Dermis blood vessel endothelial cell (primary cell): Measurements from ENCODE around the gene MBD6. TPM values are rescaled to one million over a fixed set of nuclear protein-coding genes. Genes with fewer than 3 reads are reported as not detected.
"Not testable (repeated sequence)": the region's sequence is repeated elsewhere in the genome, so short reads cannot be mapped to it uniquely, and the experiment has no call there.

Source experiments
- DNase-seq: peaks from one replicate; pipeline ENCODE4 v3.0.0; 2010
- total RNA-seq: library from RNA; depleted of rRNA; stranded (reverse); fragments of >200 nt; gene quantifications from 2 replicates; pipeline ENCODE4 v1.2.3, GENCODE V29; 2014

MBD6 gene
- total RNA-seq, 1 donor from 2014 or later: 12.8 TPM

GRCh38 chr12:57490126-57490525 lies 32.5 kb upstream of the MBD6 start:
- DNase-seq: no peak

- DNase-seq: no peak
These were observed 31.0 kb upstream of the MBD6 start for GRCh38 chr12:57491393-57492280.

GRCh38 chr12:57495051-57495701 lies 27.4 kb upstream of the MBD6 start:
- not testable (repeated sequence) for DNase-seq

GRCh38 chr12:57496822-57497221 lies 25.8 kb upstream of the MBD6 start:
- DNase-seq: no peak

GRCh38 chr12:57497223-57498131 lies 25.1 kb upstream of the MBD6 start:
- DNase-seq: no peak

- no peak for DNase-seq
These were observed 24.5 kb upstream of the MBD6 start for GRCh38 chr12:57498132-57498502.

- no peak for DNase-seq
These were observed 24.1 kb upstream of the MBD6 start for GRCh38 chr12:57498571-57498970.

GRCh38 chr12:57500213-57500612 lies 22.4 kb upstream of the MBD6 start:
- no peak for DNase-seq

- DNase-seq: not testable (repeated sequence)
These were observed 20.2 kb upstream of the MBD6 start for GRCh38 chr12:57502311-57502969.

- not testable (repeated sequence) for DNase-seq
These were observed 16.1 kb upstream of the MBD6 start for GRCh38 chr12:57506541-57506940.

GRCh38 chr12:57507796-57508195 lies 14.8 kb upstream of the MBD6 start:
- DNase-seq: not testable (repeated sequence)

GRCh38 chr12:57511161-57511560 lies 11.5 kb upstream of the MBD6 start:
- DNase-seq: no peak

- no peak for DNase-seq
These were observed 10.9 kb upstream of the MBD6 start for GRCh38 chr12:57511588-57512325.

GRCh38 chr12:57512665-57513064 lies 10.0 kb upstream of the MBD6 start:
- no peak for DNase-seq

- no peak for DNase-seq
These were observed 9.4 kb upstream of the MBD6 start for GRCh38 chr12:57513266-57513665.

GRCh38 chr12:57513677-57514076 lies 8.9 kb upstream of the MBD6 start:
- DNase-seq: not testable (repeated sequence)

- DNase-seq: not testable (repeated sequence)
These were observed 8.4 kb upstream of the MBD6 start for GRCh38 chr12:57514246-57514645.

GRCh38 chr12:57514720-57515407 lies 7.8 kb upstream of the MBD6 start:
- DNase-seq: no peak

- DNase-seq: no peak
These were observed 7.2 kb upstream of the MBD6 start for GRCh38 chr12:57515408-57515933.

- DNase-seq: no peak
These were observed 6.6 kb upstream of the MBD6 start for GRCh38 chr12:57515934-57516541.
